Mammary epithelial cell (primary cell): ENCODE measurements around the gene ITPRIPL2.

Source experiments
- EZH2 ChIP-seq: IDR thresholded peaks from 2 replicates; pipeline ENCODE4 v1.6.1; 2012; ENCODE audit warnings: low read length, inconsistent platforms, borderline replicate concordance
- TF ChIP-seq, protein P1 (sequence below), 2 donors: IDR thresholded peaks in 1 of 2; conservative IDR thresholded peaks in 1 of 2; 2 replicates each; pipeline ENCODE4 v1.5.1; 2011 to 2012; ENCODE audit warnings: inconsistent platforms in 2 of 2, low read length in 2 of 2, mild to moderate bottlenecking in 2 of 2, control low read depth in 1 of 2, low read depth in 1 of 2; ENCODE audit not compliant: insufficient read depth in 1 of 2; ENCODE audit errors: extremely low read depth in 1 of 2

DNA sequence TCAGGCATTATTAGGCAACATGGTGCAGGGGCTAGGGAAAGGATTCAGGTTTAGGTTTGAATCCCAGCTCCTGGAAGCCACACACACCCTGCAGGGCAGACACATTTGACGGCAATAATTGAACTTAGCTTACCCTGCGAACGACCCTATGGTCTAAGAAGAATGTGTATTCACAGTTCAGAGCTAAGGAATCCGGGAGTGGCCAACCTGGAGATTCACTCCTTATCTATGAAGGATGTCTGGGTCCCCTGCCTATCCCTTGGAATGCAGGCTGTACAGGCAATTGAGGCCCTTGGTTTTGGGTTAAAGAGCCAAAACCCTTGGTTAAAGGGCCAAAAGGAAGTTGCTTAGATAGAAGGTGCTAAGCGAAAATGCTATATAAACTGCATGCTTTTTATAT, 51.3 kb downstream of the ITPRIPL2 start:
- TF ChIP-seq, protein P1, sequence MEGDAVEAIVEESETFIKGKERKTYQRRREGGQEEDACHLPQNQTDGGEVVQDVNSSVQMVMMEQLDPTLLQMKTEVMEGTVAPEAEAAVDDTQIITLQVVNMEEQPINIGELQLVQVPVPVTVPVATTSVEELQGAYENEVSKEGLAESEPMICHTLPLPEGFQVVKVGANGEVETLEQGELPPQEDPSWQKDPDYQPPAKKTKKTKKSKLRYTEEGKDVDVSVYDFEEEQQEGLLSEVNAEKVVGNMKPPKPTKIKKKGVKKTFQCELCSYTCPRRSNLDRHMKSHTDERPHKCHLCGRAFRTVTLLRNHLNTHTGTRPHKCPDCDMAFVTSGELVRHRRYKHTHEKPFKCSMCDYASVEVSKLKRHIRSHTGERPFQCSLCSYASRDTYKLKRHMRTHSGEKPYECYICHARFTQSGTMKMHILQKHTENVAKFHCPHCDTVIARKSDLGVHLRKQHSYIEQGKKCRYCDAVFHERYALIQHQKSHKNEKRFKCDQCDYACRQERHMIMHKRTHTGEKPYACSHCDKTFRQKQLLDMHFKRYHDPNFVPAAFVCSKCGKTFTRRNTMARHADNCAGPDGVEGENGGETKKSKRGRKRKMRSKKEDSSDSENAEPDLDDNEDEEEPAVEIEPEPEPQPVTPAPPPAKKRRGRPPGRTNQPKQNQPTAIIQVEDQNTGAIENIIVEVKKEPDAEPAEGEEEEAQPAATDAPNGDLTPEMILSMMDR (conservative IDR thresholded peaks at IDR 0.05 in 1 of 2, IDR thresholded peaks at IDR 0.05 in 1 of 2; ENCODE audit: extremely low read depth in 1 of 2, insufficient read depth in 1 of 2, low read depth in 1 of 2, low read length in 2 of 2) = no peak
- no peak for TF ChIP-seq EZH2
